Stimulated activated CD4-positive, alpha-beta T cell treated with anti-CD3 and anti-CD28 coated beads, Interleukin-4, amount 100 ng/mL, for 24 hours (primary cell): Measurements from ENCODE around the gene TRPC6.

ENCODE experiments used
- DNase-seq: peaks from one replicate; pipeline ENCODE4 v3.0.0-alpha.2; 2020

The TRPC6 gene

DNA sequence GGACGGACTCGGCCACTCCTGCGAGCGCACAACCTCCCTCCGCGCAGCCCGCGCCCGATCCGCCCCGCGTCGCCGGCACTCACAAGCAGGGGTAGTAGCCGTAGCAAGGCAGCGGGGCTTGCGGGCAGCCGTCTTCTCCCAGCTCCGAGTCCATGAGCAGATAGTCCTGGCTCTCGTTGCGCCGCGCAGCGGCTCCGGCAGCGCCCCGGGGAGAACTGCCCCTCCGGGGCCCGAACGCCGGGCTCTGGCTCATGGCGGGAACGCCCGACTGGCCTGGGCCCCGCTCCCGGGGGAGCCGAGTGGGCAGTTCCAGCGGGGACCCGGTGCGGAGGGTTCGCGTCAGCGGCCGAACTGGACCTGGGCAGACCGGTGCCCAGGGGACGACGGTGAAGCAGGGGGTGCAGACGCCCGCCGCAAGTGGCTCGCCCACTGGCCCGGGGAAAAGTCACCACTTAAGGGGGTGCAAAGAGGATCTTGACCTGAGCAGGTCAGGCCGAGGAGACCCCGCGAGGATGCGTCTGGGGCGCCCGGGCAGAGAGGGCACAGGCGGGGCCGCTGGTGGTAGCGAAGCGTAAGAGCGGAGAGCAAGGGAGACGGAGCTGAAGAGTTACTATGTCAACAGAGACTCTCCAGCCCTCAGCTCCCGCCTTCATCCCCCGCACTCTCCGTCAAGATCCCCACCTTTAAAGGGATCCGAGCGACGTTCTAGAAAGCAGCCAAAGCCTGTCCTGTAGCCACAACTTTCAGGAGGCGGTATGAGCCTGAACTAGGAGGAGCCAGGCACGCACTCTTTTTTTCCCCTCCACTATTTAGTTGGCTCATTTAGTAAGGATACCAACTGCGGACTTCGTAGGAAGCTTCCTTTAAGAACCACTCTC is at the start of gene TRPC6:
Gene TRPC6, minus strand, starts transcription at position 757 of the 878 bp plus-strand sequence. Its CDS starts 504 bp downstream, at position 253.
- DNase-seq, result no peak

DNA sequence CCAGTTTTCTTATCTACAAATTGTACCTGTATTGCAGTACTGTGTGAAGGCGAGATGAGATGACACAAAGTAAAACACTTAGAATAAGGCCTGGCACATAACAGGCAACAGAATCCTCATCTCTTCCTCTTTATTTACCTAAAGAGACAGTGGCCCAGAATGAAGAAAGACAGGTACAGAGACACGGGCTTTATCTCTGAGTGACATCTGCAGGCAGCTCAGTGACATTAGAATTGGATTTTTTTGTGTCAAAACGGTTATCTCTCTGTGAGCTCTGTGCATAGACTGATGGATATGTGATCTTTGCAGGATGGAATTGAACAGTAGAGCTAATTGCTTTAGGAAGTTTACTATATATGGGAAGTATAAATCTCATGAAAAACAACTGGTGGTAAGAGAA is 36.2 kb upstream of the TRPC6 start:
- DNase-seq, result no peak

GRCh38 chr11:101618709-101619108 is 34.9 kb upstream of the TRPC6 start:
- no peak for DNase-seq

- DNase-seq, result no peak
Observed at GRCh38 chr11:101617735-101618332, 34.0 kb upstream of the TRPC6 start.

DNA sequence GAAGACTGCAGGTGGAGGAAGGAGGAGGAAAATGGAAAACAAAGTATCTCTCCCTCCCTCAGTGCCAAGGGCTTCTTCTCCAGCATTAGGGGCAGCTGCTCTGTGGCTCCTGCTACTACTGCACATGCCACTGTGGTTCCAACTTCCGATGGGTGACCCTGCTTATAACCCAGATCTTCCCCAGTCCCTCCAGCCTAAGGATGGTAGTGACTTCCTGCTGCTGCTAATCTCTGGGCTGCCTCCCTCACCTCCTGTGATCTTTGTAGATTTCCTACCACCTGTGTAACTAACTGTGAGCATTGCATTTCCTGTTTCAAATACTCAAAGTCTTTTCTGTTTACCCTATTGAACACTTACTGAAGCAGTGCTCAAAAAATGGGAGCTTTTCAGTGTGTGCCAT is 28.7 kb upstream of the TRPC6 start:
- DNase-seq, result no peak

GRCh38 chr11:101600924-101601323 is 17.1 kb upstream of the TRPC6 start:
- no peak for DNase-seq

GRCh38 chr11:101586965-101587364 is 3.2 kb upstream of the TRPC6 start:
- DNase-seq, result no peak

DNA sequence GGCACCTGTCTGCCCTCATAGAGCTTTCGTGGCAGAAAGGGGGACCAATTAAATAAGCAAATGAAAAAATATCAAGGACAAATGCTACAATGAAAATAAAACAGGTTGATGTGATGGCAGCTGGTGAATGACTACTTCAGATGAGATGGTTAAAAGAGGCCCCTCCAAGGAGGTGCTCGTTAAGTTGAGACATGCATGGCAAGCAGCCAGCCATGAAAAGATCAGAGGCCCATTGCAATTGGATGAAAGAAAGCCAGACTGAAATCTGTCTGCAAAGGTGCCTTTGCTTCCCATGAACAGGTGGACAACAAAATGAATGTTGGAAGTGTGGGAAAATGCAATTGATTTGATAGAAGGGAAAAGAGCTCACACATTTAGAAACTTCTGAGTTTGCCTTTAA is 848 bp upstream of the TRPC6 start:
- DNase-seq, result no peak

DNA sequence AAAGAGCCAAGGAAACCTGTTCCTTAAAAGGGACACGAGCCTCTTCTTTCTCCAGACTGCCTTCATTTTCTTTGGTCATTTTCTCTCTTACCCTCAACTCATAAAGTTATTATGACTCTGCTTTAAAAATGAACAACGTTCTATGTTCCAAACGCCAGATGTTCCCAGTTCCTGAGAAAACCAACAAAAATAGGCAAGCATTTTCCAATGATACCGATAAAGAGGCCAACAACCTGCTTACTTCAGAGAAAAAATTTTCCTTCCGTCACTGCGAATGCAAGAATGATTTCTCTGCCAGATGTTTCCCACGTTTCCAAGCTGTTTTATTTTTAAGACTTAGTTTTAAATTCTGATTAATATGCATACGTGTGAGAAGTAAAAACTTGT is 315 bp upstream of the TRPC6 start:
- DNase-seq, result no peak

DNA sequence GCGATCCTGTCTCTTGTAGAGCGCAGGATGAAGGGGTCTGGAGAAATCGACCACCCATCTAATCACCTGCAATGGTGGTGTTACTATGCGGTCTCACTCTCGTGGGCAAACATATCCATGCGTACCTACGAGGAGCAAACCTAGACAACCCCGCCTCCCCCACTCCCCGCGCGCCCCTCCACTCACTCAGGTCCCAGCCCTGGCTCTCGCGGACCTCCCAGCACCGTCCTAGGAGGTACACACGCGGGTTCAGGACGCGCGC is 887 bp downstream of the TRPC6 start:
- no peak for DNase-seq

- DNase-seq, result no peak
Observed at GRCh38 chr11:101582236-101582988, 1.4 kb downstream of the TRPC6 start.

GRCh38 chr11:101577461-101577860 is 6.3 kb downstream of the TRPC6 start:
- no peak for DNase-seq

GRCh38 chr11:101576456-101576855 is 7.4 kb downstream of the TRPC6 start:
- no peak for DNase-seq

DNA sequence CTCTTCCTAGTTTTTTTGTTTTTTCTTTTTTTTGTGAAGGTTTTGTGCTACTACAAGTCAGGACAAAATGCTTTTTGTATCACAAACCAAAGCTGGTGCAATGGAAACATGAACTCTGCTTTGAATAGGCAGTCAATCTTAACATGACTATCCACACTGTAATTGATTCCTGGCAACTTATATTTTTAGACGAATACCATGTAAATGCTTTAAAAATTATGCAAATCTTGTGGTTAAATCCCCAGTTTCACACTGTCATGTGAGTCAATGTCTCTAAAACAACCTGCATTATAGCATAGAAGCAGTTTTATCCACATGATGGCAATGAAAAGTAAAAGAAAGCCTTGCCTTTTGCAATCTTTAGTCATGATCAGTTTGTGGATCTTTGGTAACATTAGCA is 8.9 kb downstream of the TRPC6 start:
- DNase-seq, result no peak

GRCh38 chr11:101567071-101567470 is 16.7 kb downstream of the TRPC6 start:
- DNase-seq, result no peak

DNA sequence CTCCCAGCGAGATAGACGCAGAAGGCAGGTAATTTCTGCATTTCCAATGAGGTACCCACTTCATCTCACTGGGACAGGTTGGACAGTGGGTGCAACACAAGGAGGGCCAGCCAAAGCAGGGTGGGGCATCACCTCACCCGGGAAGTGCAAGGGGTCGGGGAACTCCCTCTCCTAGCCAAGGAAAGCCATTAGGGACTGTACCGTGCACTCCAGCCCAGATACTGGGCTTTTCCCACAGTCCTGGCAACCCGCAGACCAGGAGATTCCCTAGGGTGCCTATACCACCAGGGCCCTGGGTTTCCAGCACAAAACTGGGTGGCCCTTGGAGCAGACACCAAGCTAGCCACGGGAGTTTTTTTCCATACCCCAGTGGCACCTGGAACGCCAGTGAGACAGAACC is 17.2 kb downstream of the TRPC6 start:
- DNase-seq, result no peak

DNA sequence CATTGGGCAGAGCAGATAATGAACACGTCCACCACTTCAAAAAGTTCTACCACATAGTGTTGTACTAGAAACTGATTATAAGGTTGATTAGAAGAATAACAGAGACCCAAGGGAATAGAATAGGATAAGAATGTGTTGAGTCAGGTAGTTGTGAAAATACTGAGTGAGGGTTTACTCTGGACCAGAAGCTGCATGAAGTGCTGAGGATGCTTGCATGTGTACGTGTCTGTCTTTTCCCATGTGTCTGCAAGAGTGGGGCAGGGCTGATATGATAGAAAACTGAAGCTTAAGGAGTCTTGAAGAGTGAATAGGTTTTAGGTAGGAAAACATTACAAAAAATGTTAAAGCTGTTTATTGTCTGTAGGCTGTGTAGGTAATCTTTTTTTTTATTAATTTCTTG is 20.6 kb downstream of the TRPC6 start:
- no peak for DNase-seq

- no peak for DNase-seq
Observed at GRCh38 chr11:101555366-101555765, 28.4 kb downstream of the TRPC6 start.

DNA sequence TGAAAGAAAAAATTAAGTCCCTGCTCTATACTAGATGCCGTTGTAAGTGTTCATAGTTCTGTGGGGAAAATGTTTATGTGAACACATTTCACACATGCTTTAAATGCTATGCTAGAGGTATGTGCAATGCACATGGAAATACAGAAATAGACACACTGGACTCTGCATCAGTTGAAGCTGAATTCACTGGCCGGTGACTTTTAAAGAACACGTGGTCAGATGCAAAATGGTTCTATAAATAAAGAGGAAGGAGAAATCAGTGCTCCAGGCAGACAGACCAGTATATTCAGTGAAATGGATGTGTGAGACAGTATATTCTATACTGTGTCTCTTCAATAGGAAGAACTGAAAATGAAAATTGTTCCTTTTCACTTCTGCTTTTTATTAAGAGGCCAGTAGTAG is 29.9 kb downstream of the TRPC6 start:
- DNase-seq, result no peak

DNA sequence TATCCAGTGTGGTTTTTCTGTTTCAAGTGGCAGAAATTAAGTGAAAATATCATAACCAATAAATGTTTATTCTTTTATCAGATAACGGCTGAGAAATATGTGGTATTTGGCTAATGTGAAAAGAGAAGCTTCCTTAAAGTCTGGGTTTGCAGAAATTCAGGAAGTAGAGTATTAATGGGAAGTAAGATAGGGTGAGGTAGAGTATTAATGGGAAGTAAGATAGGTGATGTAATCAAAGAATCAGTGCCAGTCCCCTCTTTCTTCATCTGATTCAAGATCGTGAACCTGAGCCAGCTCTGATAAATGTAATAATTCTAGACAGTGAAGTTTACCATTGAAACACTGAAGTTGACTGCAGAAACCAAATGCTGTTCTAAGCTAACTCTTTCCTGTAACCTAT is 30.9 kb downstream of the TRPC6 start:
- DNase-seq, result no peak

- DNase-seq, result no peak
Observed at GRCh38 chr11:101528541-101528940, 55.3 kb downstream of the TRPC6 start.

DNA sequence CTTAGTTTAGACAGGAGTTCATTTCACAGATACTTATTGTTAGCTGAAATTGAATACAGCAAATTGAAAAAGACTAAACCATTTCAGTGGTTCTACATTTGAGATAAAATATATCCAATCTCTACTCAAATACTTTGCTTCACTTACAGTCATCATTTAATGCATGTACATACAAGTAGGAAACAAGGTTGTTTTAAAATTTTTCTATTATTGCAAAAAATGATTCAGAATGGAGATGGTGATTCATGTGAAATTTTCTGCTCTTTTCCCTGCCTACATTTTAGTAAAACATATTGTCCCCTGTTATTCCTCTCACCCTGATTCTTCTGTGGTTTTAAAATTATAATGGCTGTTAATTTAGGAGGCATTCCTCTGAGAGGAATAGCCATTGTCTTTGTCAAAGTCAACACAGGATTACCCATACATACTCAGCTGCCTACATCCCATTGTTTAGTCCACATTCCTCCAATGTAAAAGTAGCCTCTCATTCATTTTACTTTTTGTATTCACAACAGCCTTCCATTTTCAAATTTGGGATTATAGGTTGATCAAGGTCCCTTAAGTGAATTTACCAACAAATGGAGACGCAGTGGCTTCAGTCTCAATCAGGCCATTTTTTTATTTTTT is 60.1 kb downstream of the TRPC6 start:
- no peak for DNase-seq

GRCh38 chr11:101523193-101523592 is 60.6 kb downstream of the TRPC6 start:
- DNase-seq, result no peak

GRCh38 chr11:101521821-101522220 is 62.0 kb downstream of the TRPC6 start:
- no peak for DNase-seq
